Measurements from ENCODE around the gene FGD4.

FGD4 gene

DNA sequence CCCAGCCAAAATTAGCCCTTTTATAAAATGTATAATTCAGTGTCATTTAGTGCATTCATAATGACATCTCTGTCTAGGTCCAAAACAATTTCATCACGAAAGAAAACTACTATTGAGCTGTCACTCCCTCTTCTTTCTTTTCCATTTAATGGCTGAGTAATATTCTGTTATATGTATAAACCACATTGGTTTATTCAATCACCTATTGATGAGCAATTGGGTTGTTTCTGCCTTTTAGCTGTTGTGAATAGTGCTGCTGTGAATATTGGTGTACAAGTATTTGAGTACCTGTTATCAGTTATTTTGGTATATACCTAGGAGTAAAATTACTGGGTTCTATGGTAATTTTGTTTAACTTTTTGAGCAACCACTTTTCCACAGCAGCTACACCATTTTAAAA lies 287.0 kb downstream of the FGD4 start:
- CTCF ChIA-PET: no interaction called here
- TF ChIP-seq L3MBTL2 (conservative IDR thresholded peaks at IDR 0.05) (no peak), FOXK2 (IDR thresholded peaks at IDR 0.05) (no peak), TARDBP (IDR thresholded peaks at IDR 0.05) (no peak), SP1 (IDR thresholded peaks at IDR 0.05) (no peak), ARNT (IDR thresholded peaks at IDR 0.05) (no peak)
- TF ChIP-seq, protein P1, sequence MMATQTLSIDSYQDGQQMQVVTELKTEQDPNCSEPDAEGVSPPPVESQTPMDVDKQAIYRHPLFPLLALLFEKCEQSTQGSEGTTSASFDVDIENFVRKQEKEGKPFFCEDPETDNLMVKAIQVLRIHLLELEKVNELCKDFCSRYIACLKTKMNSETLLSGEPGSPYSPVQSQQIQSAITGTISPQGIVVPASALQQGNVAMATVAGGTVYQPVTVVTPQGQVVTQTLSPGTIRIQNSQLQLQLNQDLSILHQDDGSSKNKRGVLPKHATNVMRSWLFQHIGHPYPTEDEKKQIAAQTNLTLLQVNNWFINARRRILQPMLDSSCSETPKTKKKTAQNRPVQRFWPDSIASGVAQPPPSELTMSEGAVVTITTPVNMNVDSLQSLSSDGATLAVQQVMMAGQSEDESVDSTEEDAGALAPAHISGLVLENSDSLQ (IDR thresholded peaks at IDR 0.05): no peak
- no peak for DNase-seq (ENCODE audit: extremely low spot score)
- POLR2A ChIA-PET: no interaction called here

DNA sequence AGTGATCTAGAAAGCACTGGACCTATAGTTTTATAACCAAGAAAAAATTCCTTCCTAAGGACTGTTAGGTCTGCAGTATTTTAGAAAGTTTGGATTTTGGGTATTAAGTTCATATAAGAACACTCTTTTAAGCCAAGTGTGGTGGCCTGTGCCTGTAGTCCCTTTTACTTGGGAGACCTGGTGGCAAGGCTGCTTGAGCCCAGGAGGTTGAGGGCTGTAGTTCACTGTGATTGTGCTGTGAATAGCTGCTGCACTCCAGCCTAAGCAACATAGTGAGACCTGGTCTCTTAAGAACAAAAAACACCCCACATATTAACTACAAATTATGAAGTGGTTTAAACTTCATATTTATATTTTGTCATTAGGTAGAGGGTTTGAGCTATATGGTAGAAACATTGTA lies 289.4 kb downstream of the FGD4 start:
- POLR2A ChIA-PET: interaction anchor here (1.7 kb wide), 1 partner anchor 10 kb away, joined by 8 read pairs; the partner anchor contains the start of gene DNM1L
- CTCF ChIA-PET: interaction anchor here (0.6 kb wide), 1 partner anchor 446 kb away, joined by 3 read pairs; no protein-coding TSS in a partner anchor
- no peak for DNase-seq (ENCODE audit: extremely low spot score)
- no peak for TF ChIP-seq HDGF (IDR thresholded peaks at IDR 0.05; ENCODE audit: borderline replicate concordance)
- TF ChIP-seq, protein P1 (IDR thresholded peaks at IDR 0.05): no peak
- TF ChIP-seq SP1 (IDR thresholded peaks at IDR 0.05): no peak
- no peak for TF ChIP-seq ELF4 (IDR thresholded peaks at IDR 0.05)
- no peak for TF ChIP-seq FOXA1 (IDR thresholded peaks at IDR 0.05)
- no peak for TF ChIP-seq CTBP1 (IDR thresholded peaks at IDR 0.05; ENCODE audit: borderline replicate concordance)
- TF ChIP-seq FOXM1 (IDR thresholded peaks at IDR 0.05; ENCODE audit: borderline replicate concordance): no peak
- no peak for TF ChIP-seq SUZ12 (IDR thresholded peaks at IDR 0.05)
- no peak for TF ChIP-seq BHLHE40 (IDR thresholded peaks at IDR 0.05; ENCODE audit: borderline replicate concordance)
- no peak for TF ChIP-seq L3MBTL2 (conservative IDR thresholded peaks at IDR 0.05)
- TF ChIP-seq LEF1 (IDR thresholded peaks at IDR 0.05; ENCODE audit: borderline replicate concordance): no peak
- TF ChIP-seq TARDBP (IDR thresholded peaks at IDR 0.05): no peak

DNA sequence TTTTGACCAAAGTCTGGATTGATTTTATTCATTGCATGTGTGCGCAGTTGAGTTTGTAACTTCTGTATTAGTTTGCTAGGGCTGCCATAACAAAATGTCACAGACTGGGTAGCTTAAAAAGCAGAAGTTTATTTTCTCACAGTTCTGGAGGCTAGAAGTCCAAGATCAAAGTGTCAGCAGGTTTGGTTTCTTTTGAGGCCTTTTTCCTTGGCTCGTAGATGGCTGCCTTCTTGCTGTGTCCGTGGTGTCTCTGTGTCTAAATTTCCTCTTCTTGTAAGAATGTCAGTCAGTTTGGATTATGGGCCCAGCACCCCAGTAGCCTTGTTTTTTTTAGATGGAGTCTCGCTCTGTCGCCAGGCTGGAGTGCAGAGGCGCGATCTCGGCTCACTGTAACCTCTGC lies 291.6 kb downstream of the FGD4 start:
- ChIA-PET CTCF (no interaction called here), POLR2A (no interaction called here)
- TF ChIP-seq, protein P1 (IDR thresholded peaks at IDR 0.05): no peak
- TF ChIP-seq SP1 (IDR thresholded peaks at IDR 0.05) (no peak), FOXK2 (IDR thresholded peaks at IDR 0.05) (no peak), TARDBP (IDR thresholded peaks at IDR 0.05) (no peak), CTBP1 (IDR thresholded peaks at IDR 0.05; ENCODE audit: borderline replicate concordance) (no peak), FOXM1 (IDR thresholded peaks at IDR 0.05; ENCODE audit: borderline replicate concordance) (no peak), ARNT (IDR thresholded peaks at IDR 0.05) (no peak), NFRKB (IDR thresholded peaks at IDR 0.05) (no peak), LEF1 (IDR thresholded peaks at IDR 0.05; ENCODE audit: borderline replicate concordance) (no peak)
- no peak for DNase-seq (ENCODE audit: extremely low spot score)

DNA sequence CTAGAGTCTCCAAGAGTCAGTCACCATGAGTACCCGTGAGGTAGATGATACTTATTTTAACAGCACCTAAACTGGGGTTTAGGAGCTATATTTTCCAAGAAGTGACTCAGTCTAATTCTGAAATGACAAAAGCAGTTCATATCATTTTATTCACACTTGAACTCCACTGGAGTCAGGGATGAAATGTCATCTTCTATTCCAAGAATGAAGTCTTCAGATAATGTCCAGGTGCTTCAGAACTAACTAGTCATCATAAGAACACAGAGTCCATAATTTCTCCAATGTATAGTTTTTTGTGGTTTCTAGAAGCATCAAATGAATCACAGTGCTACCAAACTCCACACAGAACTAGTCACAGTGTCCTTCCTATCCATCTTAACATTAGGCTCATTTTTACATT lies 293.0 kb downstream of the FGD4 start:
- CTCF ChIA-PET: no interaction called here
- no peak for TF ChIP-seq CTBP1 (IDR thresholded peaks at IDR 0.05; ENCODE audit: borderline replicate concordance)
- no peak for TF ChIP-seq FOXA1 (IDR thresholded peaks at IDR 0.05)
- no peak for TF ChIP-seq SUZ12 (IDR thresholded peaks at IDR 0.05)
- POLR2A ChIA-PET: no interaction called here
- no peak for DNase-seq (ENCODE audit: extremely low spot score)

GRCh38 chr12:32693036-32693435 lies 293.7 kb downstream of the FGD4 start:
- ChIA-PET POLR2A (no interaction called here), CTCF (no interaction called here)
- DNase-seq (ENCODE audit: extremely low spot score): no peak
- TF ChIP-seq SUZ12 (IDR thresholded peaks at IDR 0.05) (no peak), ARNT (IDR thresholded peaks at IDR 0.05) (no peak), NFRKB (IDR thresholded peaks at IDR 0.05) (no peak)

Data from HEK293T (cell line).